ENCODE measurements around the gene PRKCZ. TPM values are rescaled to one million over a fixed set of nuclear protein-coding genes. Genes with fewer than 3 reads are reported as not detected.

PRKCZ gene
- polyA plus RNA-seq, 2 donors: 21.2 to 34.3 TPM

DNA sequence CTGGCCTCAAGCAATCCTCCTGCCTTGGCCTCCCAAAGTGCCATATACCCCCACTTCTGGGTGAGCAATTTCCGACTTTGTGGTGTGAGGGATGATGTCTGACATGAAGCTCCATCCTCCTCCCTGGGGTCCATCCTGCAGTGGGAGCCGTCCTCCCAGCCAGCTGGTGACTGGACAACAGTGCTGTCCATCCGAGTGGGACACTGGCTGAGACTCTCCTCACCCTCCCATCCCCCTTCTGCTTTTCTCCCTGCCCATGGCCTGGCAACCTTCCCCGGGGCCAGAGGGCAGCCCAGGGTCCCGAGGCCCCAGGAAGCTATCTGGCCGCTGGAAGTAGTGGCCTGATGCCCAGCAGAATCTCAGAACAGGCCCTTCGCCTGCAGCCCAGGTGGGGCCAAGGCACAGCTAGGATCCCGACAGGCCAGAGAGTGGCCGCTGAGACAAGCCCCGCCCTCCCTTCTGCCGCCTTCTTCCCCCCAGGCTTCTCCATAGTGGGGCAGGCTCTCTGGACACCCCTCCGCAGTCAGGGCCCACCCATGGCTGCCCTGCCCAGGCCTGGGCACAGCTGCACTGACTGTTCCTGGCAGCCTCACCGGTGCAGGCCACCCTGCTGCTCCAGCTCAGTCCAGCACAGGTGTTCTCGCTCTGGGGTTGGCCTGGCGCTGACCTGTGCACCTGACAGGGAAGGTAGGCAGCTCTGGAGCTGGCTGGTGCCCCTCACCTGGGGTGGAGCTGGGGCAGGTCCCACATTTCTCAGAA is 152.8 kb downstream of the PRKCZ start:
- Histone ChIP-seq H3K4me3 (ENCODE audit: low read depth in 1 of 2, low read length in 2 of 2) (no peak overlapping the region), H3K9me3 (ENCODE audit: control insufficient read depth in 2 of 2, insufficient read depth in 1 of 2, low read depth in 1 of 2, low read length in 1 of 2) (no peaks in the 10 kb centered on the region), H3K27me3 (ENCODE audit: control insufficient read depth in 1 of 2, insufficient read depth in 2 of 2, low read length in 2 of 2) (no peaks in the 10 kb centered on the region), H3K27ac (ENCODE audit: low read depth in 2 of 2, low read length in 1 of 2) (no peak overlapping the region), H3K36me3 (ENCODE audit: control insufficient read depth in 2 of 2, insufficient read depth in 2 of 2, low read length in 1 of 2) (no peaks in the 10 kb centered on the region), H3K4me1 (ENCODE audit: control insufficient read depth in 2 of 2, insufficient read depth in 2 of 2, low read length in 1 of 2) (peaks cover 6 to 39% of the 10 kb centered on the region in 2 donors)
- 88 to 89% methylated on average over 15 of the region's 15 CpGs for WGBS, 2 donors

DNA sequence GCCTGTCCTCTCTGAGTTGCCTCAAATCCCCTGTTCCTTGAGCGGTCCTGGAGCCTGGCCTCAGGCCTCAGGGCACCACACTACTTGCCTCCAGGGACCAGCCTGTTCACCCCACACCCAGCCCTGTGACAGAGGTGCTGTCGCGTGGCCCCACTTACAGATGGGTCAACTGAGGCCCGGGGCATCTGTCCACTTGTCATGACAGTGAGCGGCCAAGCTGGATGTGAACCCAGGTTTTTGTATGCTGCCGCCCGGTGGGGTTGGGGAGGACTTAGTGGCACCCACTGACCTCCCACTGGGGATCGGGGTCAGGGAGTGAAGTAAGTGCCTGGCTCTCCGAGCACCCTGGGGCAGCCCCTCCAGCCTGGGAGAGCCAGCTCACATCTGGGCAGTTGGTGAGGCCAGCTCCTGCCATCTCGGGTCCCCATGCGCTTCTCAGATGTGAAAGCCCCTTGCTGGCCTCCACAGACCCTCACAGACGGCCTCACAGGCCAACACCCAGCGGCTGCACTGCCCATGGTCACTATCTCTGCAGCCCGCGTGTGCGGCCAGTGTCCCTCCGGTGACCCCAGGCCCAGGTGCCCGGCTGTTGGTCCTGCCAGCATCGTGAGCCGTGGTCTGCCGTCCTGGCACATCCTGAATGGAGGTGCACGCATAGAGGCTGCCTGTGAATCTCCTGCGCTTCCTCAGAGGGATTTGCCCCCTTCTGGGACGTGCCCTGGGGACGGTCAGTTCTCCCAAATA is 153.6 kb downstream of the PRKCZ start:
- no peak overlapping the region for H3K4me3 ChIP-seq (ENCODE audit: low read depth in 1 of 2, low read length in 2 of 2)

DNA sequence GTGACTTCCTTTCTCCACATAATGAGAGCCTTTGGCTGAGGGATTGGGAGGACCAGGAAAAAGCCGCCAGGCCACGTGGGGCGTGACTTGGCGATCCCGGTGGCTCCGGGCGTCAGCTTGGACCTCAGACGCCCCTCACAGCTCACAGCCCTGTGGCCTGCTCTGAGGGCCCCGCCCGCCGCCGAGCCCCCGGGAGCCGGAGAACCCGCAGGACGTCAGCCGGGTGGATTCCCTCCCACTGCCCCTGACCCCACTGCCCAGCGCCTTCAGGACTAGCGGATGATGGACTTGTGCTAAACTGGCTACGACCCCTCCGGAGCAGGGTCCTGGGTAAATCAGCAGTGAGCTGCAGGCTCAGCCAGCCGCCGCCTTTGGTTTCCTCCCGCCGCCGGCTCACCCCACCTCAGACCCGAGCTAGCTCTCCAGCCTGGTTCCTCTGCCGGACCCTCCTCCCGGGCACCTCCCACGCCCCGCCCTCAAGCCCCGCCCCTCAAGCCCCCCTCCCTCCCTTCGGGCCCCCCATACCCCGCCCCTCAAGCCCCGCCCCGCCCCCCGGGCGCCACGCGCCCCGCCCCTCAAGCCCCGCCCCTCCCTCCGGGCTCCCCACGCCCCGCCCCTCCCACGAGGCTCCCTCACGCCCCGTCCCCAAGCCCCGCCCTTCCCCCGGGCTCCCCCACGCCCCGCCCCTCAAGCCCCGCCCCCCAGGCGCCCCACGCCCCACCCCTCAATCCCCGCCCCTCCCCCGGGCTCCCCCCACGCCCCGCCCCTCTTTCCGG is 154.4 kb downstream of the PRKCZ start:
- Histone ChIP-seq H3K27ac (ENCODE audit: low read depth in 2 of 2, low read length in 1 of 2) (peak overlapping the region; percentile 76 to 83), H3K4me1 (ENCODE audit: control insufficient read depth in 2 of 2, insufficient read depth in 2 of 2, low read length in 1 of 2) (peaks cover 2 to 41% of the 10 kb centered on the region in 2 donors), H3K9me3 (ENCODE audit: control insufficient read depth in 2 of 2, insufficient read depth in 1 of 2, low read depth in 1 of 2, low read length in 1 of 2) (no peaks in the 10 kb centered on the region), H3K4me3 (ENCODE audit: low read depth in 1 of 2, low read length in 2 of 2) (peak overlapping the region in 1 of 2 donors; percentile 9), H3K36me3 (ENCODE audit: control insufficient read depth in 2 of 2, insufficient read depth in 2 of 2, low read length in 1 of 2) (no peaks in the 10 kb centered on the region), H3K27me3 (ENCODE audit: control insufficient read depth in 1 of 2, insufficient read depth in 2 of 2, low read length in 2 of 2) (no peaks in the 10 kb centered on the region)
- WGBS, 2 donors: 8% methylated on average over 32 to 39 of the region's 60 CpGs

More for the DNA sequence above, 153.6 kb downstream of the PRKCZ start:
- peaks cover 2 to 39% of the 10 kb centered on the region in 2 donors for H3K4me1 ChIP-seq (ENCODE audit: control insufficient read depth in 2 of 2, insufficient read depth in 2 of 2, low read length in 1 of 2)
- H3K9me3 ChIP-seq (ENCODE audit: control insufficient read depth in 2 of 2, insufficient read depth in 1 of 2, low read depth in 1 of 2, low read length in 1 of 2): no peaks in the 10 kb centered on the region
- H3K27ac ChIP-seq (ENCODE audit: low read depth in 2 of 2, low read length in 1 of 2): peak overlapping the region; percentile 13 to 76
- no peaks in the 10 kb centered on the region for H3K36me3 ChIP-seq (ENCODE audit: control insufficient read depth in 2 of 2, insufficient read depth in 2 of 2, low read length in 1 of 2)
- 74 to 77% methylated on average over 25 of the region's 25 CpGs for WGBS, 2 donors
- no peaks in the 10 kb centered on the region for H3K27me3 ChIP-seq (ENCODE audit: control insufficient read depth in 1 of 2, insufficient read depth in 2 of 2, low read length in 2 of 2)

DNA sequence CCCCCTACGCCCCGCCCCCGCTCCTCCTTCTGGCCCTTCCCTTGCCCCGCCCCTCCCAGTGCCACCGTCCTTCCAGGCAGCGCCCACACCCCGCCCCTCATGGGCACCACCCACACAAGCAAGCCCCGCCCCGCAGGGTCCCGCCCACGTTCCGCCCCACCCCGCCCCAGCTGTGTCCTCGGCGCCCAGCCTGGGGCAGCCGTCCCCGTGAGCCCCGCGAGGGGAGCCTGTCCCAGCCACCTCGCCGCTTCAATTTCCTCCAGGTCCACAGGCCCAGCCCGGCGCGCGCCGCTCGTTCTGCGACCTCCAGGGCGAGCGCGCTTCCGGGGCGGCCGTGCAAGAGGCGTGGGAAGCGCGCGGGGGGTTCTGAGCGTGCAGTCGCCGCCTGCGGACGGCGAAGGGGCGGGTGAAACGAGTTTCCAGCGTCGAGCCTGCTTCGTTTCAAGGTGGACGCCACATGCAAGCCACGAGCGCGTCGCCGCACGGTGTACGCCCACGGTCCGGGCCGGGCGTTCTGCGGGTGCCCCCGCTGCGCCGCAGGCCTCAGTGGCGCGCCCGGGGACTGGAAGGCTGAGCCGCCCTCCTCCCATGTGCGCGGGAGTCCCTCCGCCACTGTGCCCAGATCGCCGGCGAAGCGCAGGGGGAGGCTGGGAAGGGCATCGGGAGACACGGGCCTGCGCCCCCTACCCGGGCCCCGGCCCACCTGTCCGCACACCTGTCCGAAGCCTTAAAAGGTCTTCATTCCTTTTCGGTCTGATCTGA is 155.2 kb downstream of the PRKCZ start:
- Histone ChIP-seq H3K4me1 (ENCODE audit: control insufficient read depth in 2 of 2, insufficient read depth in 2 of 2, low read length in 1 of 2) (peaks cover 2 to 47% of the 10 kb centered on the region in 2 donors), H3K27ac (ENCODE audit: low read depth in 2 of 2, low read length in 1 of 2) (peak overlapping the region; percentile 69 to 84), H3K4me3 (ENCODE audit: low read depth in 1 of 2, low read length in 2 of 2) (peak overlapping the region; percentile 39 to 43), H3K36me3 (ENCODE audit: control insufficient read depth in 2 of 2, insufficient read depth in 2 of 2, low read length in 1 of 2) (no peaks in the 10 kb centered on the region), H3K27me3 (ENCODE audit: control insufficient read depth in 1 of 2, insufficient read depth in 2 of 2, low read length in 2 of 2) (no peaks in the 10 kb centered on the region), H3K9me3 (ENCODE audit: control insufficient read depth in 2 of 2, insufficient read depth in 1 of 2, low read depth in 1 of 2, low read length in 1 of 2) (no peaks in the 10 kb centered on the region)
- 10 to 13% methylated on average over 60 to 82 of the region's 84 CpGs for WGBS, 2 donors

DNA sequence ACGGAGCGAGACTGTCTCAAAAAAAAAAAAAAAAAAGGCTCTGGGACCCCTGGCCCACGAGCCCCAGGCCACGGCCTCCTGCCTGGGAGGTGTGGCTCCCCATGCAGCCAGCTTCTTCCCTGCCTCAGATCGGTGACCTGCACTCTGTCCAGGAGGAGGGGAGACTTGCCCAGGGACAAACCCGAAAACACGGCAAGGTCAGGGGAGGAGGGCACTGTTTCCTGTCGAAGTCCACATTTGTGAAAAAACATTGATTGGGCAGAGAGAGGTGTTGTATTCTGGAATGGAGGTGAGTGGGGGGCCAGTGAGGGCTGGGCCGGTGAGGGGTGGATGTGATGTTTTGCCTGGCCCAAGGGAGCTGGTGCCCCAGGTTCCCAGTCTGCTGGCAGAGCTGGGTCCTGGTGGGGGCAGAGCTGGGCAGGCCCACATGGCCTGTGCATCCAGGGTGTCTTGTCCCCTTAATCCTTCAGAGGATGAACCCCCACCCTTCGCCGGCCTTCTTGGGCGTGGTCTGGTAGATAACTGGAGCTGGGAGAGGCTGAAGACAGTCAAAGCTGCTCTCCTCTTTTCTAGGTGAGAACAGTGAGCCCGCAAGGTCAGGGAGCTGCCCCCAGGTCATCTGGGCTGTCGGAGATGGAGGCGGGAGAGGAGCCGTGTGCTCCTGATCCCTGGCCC is 156.7 kb downstream of the PRKCZ start:
- H3K4me3 ChIP-seq (ENCODE audit: low read depth in 1 of 2, low read length in 2 of 2): no peak overlapping the region
- 73 to 74% methylated on average over 15 to 16 of the region's 16 CpGs for WGBS, 2 donors

DNA sequence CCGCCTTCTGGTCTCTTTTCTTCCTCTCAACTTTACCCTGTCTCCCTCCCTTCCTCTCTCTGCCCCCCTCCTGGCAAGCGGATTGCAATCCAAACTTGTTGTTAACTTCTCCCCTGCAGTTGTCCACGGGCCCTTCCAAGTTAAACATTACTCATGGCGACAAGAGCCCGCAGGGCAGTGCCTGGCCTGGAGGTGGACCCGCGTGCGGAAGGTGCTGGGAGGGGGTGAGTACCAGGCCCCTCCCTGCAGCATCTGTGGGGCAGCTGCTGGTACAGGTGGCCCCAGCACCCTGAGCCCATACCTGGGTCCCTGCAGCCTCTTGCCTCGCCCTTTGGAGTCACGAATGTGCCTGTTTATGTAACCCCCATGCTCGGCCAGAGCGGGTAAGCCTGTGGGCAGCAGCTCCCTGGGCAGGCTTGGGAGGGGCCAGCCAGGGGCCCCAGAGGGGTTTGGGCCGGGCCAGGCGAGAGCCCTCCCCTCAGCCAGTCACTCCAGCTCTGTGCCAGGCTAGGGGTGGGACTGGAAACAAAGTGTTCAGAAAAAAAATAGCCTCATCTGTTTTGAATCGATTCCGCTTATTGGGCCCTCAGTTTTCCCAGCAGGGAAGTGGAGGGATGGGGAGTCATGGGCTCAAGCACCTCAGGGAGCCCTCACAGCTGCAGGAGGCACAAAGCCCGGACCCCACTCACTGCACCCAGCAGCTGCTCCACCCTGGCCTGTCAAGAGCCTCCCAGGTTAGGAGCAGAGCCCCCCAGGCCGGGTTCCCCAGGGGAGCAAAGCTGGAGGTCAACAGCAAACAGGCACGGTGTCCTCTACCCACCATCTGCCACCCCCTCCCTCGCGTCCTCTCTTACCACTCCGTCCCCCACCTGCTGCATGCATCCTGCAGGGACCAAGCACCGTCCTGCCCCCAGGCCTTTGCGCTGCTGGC is 158.4 kb downstream of the PRKCZ start:
- Histone ChIP-seq H3K4me3 (ENCODE audit: low read depth in 1 of 2, low read length in 2 of 2) (no peak overlapping the region), H3K27ac (ENCODE audit: low read depth in 2 of 2, low read length in 1 of 2) (peak overlapping the region; percentile 83 to 85), H3K9me3 (ENCODE audit: control insufficient read depth in 2 of 2, insufficient read depth in 1 of 2, low read depth in 1 of 2, low read length in 1 of 2) (no peaks in the 10 kb centered on the region), H3K27me3 (ENCODE audit: control insufficient read depth in 1 of 2, insufficient read depth in 2 of 2, low read length in 2 of 2) (no peaks in the 10 kb centered on the region), H3K36me3 (ENCODE audit: control insufficient read depth in 2 of 2, insufficient read depth in 2 of 2, low read length in 1 of 2) (no peaks in the 10 kb centered on the region), H3K4me1 (ENCODE audit: control insufficient read depth in 2 of 2, insufficient read depth in 2 of 2, low read length in 1 of 2) (peaks cover 10 to 60% of the 10 kb centered on the region in 2 donors)
- WGBS, 2 donors: 39 to 43% methylated on average over 23 to 24 of the region's 24 CpGs

More for the DNA sequence above, 156.7 kb downstream of the PRKCZ start:
- Histone ChIP-seq H3K36me3 (ENCODE audit: control insufficient read depth in 2 of 2, insufficient read depth in 2 of 2, low read length in 1 of 2) (no peaks in the 10 kb centered on the region), H3K4me1 (ENCODE audit: control insufficient read depth in 2 of 2, insufficient read depth in 2 of 2, low read length in 1 of 2) (peaks cover 4 to 47% of the 10 kb centered on the region in 2 donors), H3K9me3 (ENCODE audit: control insufficient read depth in 2 of 2, insufficient read depth in 1 of 2, low read depth in 1 of 2, low read length in 1 of 2) (no peaks in the 10 kb centered on the region), H3K27ac (ENCODE audit: low read depth in 2 of 2, low read length in 1 of 2) (peak overlapping the region; percentile 83 to 85), H3K27me3 (ENCODE audit: control insufficient read depth in 1 of 2, insufficient read depth in 2 of 2, low read length in 2 of 2) (no peaks in the 10 kb centered on the region)

DNA sequence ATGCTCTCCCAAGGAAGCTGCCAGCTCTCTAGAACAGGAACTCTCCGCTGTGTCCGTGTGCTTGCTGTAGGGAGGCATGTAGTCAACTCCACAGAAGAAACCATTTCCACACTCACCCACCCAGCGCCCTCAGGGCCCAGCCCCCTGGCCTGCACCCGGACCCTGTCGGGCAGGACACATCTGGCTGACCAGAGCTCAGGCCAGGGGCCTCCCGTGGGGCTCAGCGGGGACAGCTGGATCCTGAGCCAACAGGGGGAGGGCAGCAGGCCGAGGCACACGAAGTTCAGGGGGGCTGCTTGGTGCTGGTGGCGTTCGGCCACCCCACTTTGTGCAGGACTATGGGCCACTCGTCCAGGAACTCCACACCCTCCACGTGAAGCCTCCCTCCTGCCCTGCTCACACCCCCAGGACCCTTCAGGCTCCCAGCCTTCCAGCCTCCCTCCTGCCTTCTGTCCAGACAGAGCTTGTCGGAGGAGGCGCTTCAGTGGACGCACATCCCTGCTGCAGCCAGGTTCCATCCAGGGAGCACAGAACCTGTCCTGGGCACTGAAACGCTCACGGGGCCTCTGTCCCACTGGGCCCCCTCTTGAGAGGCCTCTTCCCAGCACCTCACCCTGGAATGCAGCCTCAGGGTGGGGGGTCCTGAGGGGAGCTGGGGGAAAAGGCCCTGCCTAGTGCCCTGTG is 159.3 kb downstream of the PRKCZ start:
- no peaks in the 10 kb centered on the region for H3K27me3 ChIP-seq (ENCODE audit: control insufficient read depth in 1 of 2, insufficient read depth in 2 of 2, low read length in 2 of 2)
- H3K4me1 ChIP-seq (ENCODE audit: control insufficient read depth in 2 of 2, insufficient read depth in 2 of 2, low read length in 1 of 2): peaks cover 14 to 62% of the 10 kb centered on the region in 2 donors
- H3K36me3 ChIP-seq (ENCODE audit: control insufficient read depth in 2 of 2, insufficient read depth in 2 of 2, low read length in 1 of 2): no peaks in the 10 kb centered on the region
- H3K9me3 ChIP-seq (ENCODE audit: control insufficient read depth in 2 of 2, insufficient read depth in 1 of 2, low read depth in 1 of 2, low read length in 1 of 2): no peaks in the 10 kb centered on the region
- H3K27ac ChIP-seq (ENCODE audit: low read depth in 2 of 2, low read length in 1 of 2): peak overlapping the region; percentile 39 to 69
- WGBS, 2 donors: 57 to 67% methylated on average over 17 to 18 of the region's 18 CpGs
- H3K4me3 ChIP-seq (ENCODE audit: low read depth in 1 of 2, low read length in 2 of 2): no peak overlapping the region

All from esophagus (tissue), 2 donors.